A549 (cell line): ENCODE data around the gene APRT. TPM values are rescaled to one million over a fixed set of nuclear protein-coding genes. Genes with fewer than 3 reads are reported as not detected.
A peak's percentile ranks its signal among the peaks of the same experiment; 100 is the strongest.

Source experiments
- ATAC-seq, 2 experiments: fragments of 200-7000 bp in 1 of 2; fragments of >200 bp in 1 of 2; cut with Nextera tagmentation in 1 of 2; cut with Tn5 transposase in 1 of 2; 3 replicates each; pipeline versions ENCODE4 v1.8.0 to v1.9.1; 2018 to 2020; ENCODE audit warnings: mild to moderate bottlenecking in 1 of 2, moderate library complexity in 1 of 2
- CTCF ChIA-PET: fragments of 300-600 bp; sonication (Branson Sonifier 250); formaldehyde crosslinking; extraction: SDS; loops from one replicate; lab custom pipeline; 2021; ENCODE audit warnings: antibody characterized with exemption, inconsistent platforms; lab: Yijun Ruan, JAX
- POLR2A ChIA-PET: fragments of 350-600 bp; formaldehyde crosslinking; extraction: SDS; loops from one replicate; lab custom pipeline; 2021; ENCODE audit warnings: antibody characterized with exemption, inconsistent platforms; lab: Yijun Ruan, JAX
- DNase-seq, 2 experiments: peaks; one replicate each; pipeline versions ENCODE4 v3.0.0 to v3.0.0-alpha.2; 2011 to 2016; ENCODE audit warnings: low read depth in 1 of 2, low spot score in 1 of 2
- FAIRE-seq: peaks from 2 replicates; lab custom pipeline; 2011; peaks lifted over from hg19 to GRCh38; lab: Jason Lieb, UNC
- H3K27ac ChIP-seq, 2 experiments: fragments of >200 bp; sonication (Bioruptor Twin); formaldehyde crosslinking; 3 replicates each; pipeline ENCODE4 v1.5.1; 2016 to 2017
- H3K4me1 ChIP-seq: fragments of >200 bp; sonication (Bioruptor Twin); formaldehyde crosslinking; 3 replicates; pipeline ENCODE4 v1.6.1; 2016
- H3K4me2 ChIP-seq: fragments of >200 bp; sonication (Bioruptor Twin); formaldehyde crosslinking; 3 replicates; pipeline ENCODE4 v1.6.1; 2016
- H3K4me3 ChIP-seq: fragments of >200 bp; sonication (Bioruptor Twin); formaldehyde crosslinking; 3 replicates; pipeline ENCODE4 v1.5.1; 2016
- H3K9me3 ChIP-seq: fragments of >200 bp; sonication (Bioruptor Twin); formaldehyde crosslinking; 3 replicates; pipeline ENCODE4 v1.6.1; 2016
- HMGXB4 ChIP-seq: fragments of 250-450 bp; sonication (Bioruptor Pico); IDR thresholded peaks from 2 replicates; pipeline ENCODE4 v1.5.0; 2021; ENCODE audit warnings: mild to moderate bottlenecking, moderate library complexity, borderline replicate concordance
- HOXA7 ChIP-seq: fragments of 250-450 bp; sonication (Bioruptor Pico); IDR thresholded peaks from 2 replicates; pipeline ENCODE4 v1.5.0; 2020; ENCODE audit warnings: mild to moderate bottlenecking, moderate library complexity
- HOXB5 ChIP-seq: fragments of 250-450 bp; sonication (Bioruptor Pico); IDR thresholded peaks from 2 replicates; pipeline ENCODE4 v1.5.0; 2020; ENCODE audit warnings: mild to moderate bottlenecking, moderate library complexity
- MAZ ChIP-seq: fragments of 150-350 bp; IDR thresholded peaks from 2 replicates; pipeline ENCODE4 v1.6.1; 2014; ENCODE audit warnings: antibody characterized with exemption, low read depth, low read length, borderline replicate concordance
- PBX3 ChIP-seq: IDR thresholded peaks from 2 replicates; pipeline ENCODE4 v1.6.1; 2012
- TP53 ChIP-seq: fragments of 250-450 bp; sonication (Bioruptor Pico); IDR thresholded peaks from 2 replicates; pipeline ENCODE4 v1.5.0; 2021; ENCODE audit warnings: mild to moderate bottlenecking, moderate library complexity
- ZFP36 ChIP-seq: fragments of 450-650 bp; IDR thresholded peaks from 2 replicates; pipeline ENCODE4 v1.6.1; 2014; ENCODE audit warnings: borderline replicate concordance; ENCODE audit not compliant: partially characterized antibody
- ZNF302 ChIP-seq: fragments of 250-450 bp; sonication (Bioruptor Pico); IDR thresholded peaks from 2 replicates; pipeline ENCODE4 v1.9.0; 2021; ENCODE audit warnings: inconsistent platforms, mild to moderate bottlenecking, moderate library complexity
- ZSCAN20 ChIP-seq: fragments of 250-450 bp; sonication (Bioruptor Pico); IDR thresholded peaks from 2 replicates; pipeline ENCODE4 v1.8.0; 2022; ENCODE audit warnings: mild to moderate bottlenecking, moderate library complexity
- WGBS: methylation state at CpG from one replicate; pipeline ENCODE4 v1.1.6; 2017; ENCODE audit errors: missing lambda C conversion rate; 5-methylcytosine and 5-hydroxymethylcytosine counted together
- polyA plus RNA-seq, 4 experiments: library from polyadenylated mRNA; depleted of rRNA in 3 of 4; stranded (reverse); fragments of >200 nt; fragmentation: RNase III in 1 of 4; extraction: RNeasy Plus Mini Kit Qiagen cat#74134 plus additional on column Dnase treatment in 1 of 4; gene quantifications; 2 replicates in 3 of 4; 3 replicates in 1 of 4; pipeline ENCODE4 v1.2.3, GENCODE V29; 2011 to 2017
- TF ChIP-seq, protein P1 (sequence below): fragments of >200 bp; sonication (Bioruptor Twin); formaldehyde crosslinking; IDR thresholded peaks from 3 replicates; pipeline ENCODE4 v1.6.1; 2016
- TF ChIP-seq, protein P2 (sequence below): fragments of 450-650 bp; IDR thresholded peaks from 2 replicates; pipeline ENCODE4 v1.6.1; 2014; ENCODE audit warnings: antibody characterized with exemption
- TF ChIP-seq, protein P3 (sequence below): IDR thresholded peaks from 2 replicates; pipeline ENCODE4 v1.6.1; 2012

The APRT gene
- polyA plus RNA-seq, 2 of the 4 experiments (the other 2 are of a cell fraction), result 115 to 258 TPM

DNA sequence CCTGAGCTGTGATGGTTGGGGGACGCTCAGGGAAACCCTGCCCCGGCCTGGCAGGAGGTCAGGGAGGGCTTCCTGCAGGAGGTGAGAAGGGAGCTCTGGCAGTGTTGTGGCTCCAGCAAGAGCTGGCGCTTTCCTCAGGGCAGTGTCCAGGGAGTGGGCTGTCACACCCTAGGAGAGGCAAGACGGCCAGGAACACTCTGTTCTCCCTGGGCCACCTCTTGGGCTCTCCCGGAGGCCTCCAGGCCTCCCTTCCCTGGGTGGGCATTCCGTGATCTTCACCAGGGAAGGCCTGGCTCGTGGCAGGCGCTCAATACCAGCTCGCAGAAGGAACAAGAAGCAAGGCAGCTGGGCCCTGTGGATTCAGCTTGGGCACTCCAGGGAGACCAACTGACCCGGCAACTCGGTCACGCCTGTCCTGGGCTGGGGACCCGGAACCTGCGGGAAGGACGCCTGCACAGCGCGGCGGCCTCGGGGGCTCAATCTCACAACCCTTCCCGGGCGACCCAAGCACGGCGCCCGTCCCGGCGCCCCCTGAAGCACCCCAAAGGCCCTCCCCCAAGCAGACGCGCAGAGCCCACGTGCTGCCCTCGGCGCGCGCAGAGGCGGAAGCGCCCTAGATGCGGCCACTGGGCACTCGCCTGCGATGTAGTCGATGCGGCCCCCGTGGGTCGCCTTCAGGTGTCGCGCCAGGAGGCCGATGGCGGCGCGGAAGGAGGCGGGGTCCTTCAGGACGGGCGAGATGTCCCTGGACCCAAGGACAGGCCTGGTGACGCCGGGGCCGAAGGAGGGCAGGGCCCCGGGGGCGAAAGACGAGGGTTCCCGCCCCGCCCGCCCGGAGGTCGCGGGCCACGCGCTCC is 588 bp downstream of the APRT start (continued):
- TF ChIP-seq, protein P1, sequence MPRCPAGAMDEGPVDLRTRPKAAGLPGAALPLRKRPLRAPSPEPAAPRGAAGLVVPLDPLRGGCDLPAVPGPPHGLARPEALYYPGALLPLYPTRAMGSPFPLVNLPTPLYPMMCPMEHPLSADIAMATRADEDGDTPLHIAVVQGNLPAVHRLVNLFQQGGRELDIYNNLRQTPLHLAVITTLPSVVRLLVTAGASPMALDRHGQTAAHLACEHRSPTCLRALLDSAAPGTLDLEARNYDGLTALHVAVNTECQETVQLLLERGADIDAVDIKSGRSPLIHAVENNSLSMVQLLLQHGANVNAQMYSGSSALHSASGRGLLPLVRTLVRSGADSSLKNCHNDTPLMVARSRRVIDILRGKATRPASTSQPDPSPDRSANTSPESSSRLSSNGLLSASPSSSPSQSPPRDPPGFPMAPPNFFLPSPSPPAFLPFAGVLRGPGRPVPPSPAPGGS, result no peak; the same call in 1 of the 3 replicates
- no peak for TF ChIP-seq HOXB5
- TF ChIP-seq, protein P2, sequence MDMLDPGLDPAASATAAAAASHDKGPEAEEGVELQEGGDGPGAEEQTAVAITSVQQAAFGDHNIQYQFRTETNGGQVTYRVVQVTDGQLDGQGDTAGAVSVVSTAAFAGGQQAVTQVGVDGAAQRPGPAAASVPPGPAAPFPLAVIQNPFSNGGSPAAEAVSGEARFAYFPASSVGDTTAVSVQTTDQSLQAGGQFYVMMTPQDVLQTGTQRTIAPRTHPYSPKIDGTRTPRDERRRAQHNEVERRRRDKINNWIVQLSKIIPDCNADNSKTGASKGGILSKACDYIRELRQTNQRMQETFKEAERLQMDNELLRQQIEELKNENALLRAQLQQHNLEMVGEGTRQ, result peak; percentile 91
- TF ChIP-seq, all 56 proteins: peak for 7

DNA sequence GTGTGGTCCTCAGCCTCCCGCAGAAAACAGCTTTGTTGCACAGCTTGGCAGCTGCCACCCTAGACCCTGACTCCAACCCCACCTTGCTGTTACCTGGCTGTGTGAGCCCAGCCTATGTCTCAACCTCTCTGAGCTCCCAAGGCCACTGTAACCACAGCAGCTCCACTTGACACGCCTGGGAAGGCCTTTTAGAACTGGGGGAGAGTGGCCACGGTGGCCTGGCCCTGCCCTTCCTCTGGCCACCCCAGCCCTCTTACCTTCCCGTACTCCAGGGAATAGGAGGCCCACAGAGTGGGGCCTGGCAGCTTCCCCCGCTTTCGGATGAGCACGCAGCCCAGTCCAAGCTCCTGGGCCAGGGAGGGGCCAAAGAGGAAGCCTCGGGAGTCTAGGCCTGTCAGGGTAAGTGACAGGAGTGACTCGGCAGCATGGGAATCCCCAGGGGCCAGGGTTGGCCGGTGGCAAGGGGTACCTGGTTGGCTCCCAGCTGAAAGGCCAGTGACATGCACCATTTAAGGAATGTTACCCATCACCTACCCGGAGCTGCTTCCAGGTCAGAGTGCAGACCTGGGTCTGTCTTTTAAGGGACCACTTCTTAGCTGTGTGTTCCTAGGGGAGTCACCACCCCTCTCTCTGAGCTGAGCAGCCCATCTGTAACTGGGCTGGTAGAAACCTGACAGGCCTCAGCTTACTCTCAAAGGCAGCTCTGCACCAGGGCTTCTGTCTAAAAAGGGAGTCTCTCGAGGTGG is 1.4 kb downstream of the APRT start:
- FAIRE-seq, result no peak
- H3K27ac ChIP-seq, result peak overlapping the region; percentile 98 to 99
- peak overlapping the region; percentile 99 for H3K4me2 ChIP-seq
- POLR2A ChIA-PET, result interaction anchor here (0.8 to 4.8 kb wide), 7 partner anchors 7 to 73 kb away, joined by 3 to 33 read pairs (median 6); partner anchors contain the start of genes CDT1, GALNS, PIEZO1 and TRAPPC2L
- H3K9me3 ChIP-seq, result no peaks in the 10 kb centered on the region
- peaks cover 22% of the 10 kb centered on the region for H3K4me1 ChIP-seq
- peak in 1 of 2 experiments; percentile 0; a peak in 2 of 6 replicates for ATAC-seq
- TF ChIP-seq, protein P3, sequence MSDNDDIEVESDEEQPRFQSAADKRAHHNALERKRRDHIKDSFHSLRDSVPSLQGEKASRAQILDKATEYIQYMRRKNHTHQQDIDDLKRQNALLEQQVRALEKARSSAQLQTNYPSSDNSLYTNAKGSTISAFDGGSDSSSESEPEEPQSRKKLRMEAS, result 0 out of 2 replicates have a peak, but pooled peaks have one; percentile 16
- TF ChIP-seq PBX3 (peak; percentile 69), ZNF302 (CRISPR knock-in tag) (no peak), ZFP36 (peak; percentile 51)
- CTCF ChIA-PET, result interaction anchor here (0.8 to 3.8 kb wide), 7 partner anchors 9 to 406 kb away, joined by 3 to 28 read pairs (median 5); partner anchors contain the start of genes GALNS and TRAPPC2L
- peak overlapping the region; percentile 83 for H3K4me3 ChIP-seq
- DNase-seq, result no peak
- 37% methylated on average over 11 of the region's 12 CpGs for WGBS

- H3K27ac ChIP-seq, result peak overlapping the region in 1 of 2 experiments; percentile 98; a peak in 3 of 6 replicates
Measured at GRCh38 chr16:88809676-88810165, 2.0 kb downstream of the APRT start.

More at GRCh38 chr16:88809676-88810165, 2.0 kb downstream of the APRT start:
- TF ChIP-seq ZSCAN20, result no peak
- TF ChIP-seq, protein P1, result no peak
- no peak for TF ChIP-seq ZNF302 (CRISPR knock-in tag)
- TF ChIP-seq MAZ, result no peak
- no peak for TF ChIP-seq TP53
- TF ChIP-seq HOXA7 (CRISPR knock-in tag), result 0 out of 2 replicates have a peak, but pooled peaks have one; percentile 23
- no peak for TF ChIP-seq HMGXB4 (CRISPR knock-in tag)
- FAIRE-seq, result no peak
- Histone ChIP-seq H3K4me1 (peaks cover 29% of the 10 kb centered on the region), H3K4me2 (peak overlapping the region; percentile 99), H3K9me3 (no peaks in the 10 kb centered on the region), H3K4me3 (peak overlapping the region; percentile 83; the same call in 2 of the 3 replicates)
- 86% methylated on average over 6 of the region's 10 CpGs for WGBS
- ChIA-PET POLR2A (interaction anchor here (1.3 to 4.8 kb wide), 3 partner anchors 10 to 48 kb away, joined by 6 to 33 read pairs (median 18); partner anchors contain the start of genes GALNS, PIEZO1 and TRAPPC2L), CTCF (interaction anchor here (0.7 to 1.2 kb wide), 6 partner anchors 26 to 407 kb away, joined by 3 to 7 read pairs (median 4); partner anchors contain the start of genes GALNS and TRAPPC2L)
- ATAC-seq, result no peak
- DNase-seq, result no peak
